ENCODE measurements around the gene PHACTR2.

DNA sequence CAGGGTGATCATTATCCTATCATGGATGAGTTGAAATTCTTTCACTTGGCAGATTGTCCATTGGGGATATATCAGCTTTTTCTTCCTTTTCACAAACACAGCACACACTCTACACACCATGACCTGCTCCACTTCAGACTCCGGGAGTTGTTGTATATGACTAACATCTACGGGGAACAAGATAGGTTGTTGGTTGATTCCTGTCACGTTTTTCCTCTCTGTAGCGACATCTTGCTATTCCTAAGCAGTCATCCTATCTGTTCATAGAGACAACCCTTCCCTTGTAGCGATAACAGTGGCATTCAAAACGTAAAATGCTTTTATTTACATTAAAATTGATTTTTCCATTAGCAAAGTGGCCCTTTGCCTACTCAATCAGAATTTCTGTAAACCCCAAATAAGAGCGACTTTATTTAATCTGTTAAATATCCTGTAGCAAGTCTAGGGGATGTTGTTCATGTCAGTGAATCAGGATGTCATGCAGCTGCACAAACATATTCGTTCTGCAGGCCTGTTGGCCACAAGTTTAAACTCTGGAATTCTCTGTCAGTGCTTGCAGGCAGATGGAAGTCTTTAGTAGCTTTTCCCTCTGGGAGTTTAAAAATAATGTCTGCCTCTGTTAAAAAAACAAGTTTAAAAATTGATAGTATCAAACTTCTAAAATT is 23.1 kb downstream of the PHACTR2 start:
- TF ChIP-seq, protein P1, sequence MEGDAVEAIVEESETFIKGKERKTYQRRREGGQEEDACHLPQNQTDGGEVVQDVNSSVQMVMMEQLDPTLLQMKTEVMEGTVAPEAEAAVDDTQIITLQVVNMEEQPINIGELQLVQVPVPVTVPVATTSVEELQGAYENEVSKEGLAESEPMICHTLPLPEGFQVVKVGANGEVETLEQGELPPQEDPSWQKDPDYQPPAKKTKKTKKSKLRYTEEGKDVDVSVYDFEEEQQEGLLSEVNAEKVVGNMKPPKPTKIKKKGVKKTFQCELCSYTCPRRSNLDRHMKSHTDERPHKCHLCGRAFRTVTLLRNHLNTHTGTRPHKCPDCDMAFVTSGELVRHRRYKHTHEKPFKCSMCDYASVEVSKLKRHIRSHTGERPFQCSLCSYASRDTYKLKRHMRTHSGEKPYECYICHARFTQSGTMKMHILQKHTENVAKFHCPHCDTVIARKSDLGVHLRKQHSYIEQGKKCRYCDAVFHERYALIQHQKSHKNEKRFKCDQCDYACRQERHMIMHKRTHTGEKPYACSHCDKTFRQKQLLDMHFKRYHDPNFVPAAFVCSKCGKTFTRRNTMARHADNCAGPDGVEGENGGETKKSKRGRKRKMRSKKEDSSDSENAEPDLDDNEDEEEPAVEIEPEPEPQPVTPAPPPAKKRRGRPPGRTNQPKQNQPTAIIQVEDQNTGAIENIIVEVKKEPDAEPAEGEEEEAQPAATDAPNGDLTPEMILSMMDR (IDR thresholded peaks at IDR 0.05) = no peak
- no peak for TF ChIP-seq POLR2A (IDR thresholded peaks at IDR 0.05)

Measured in heart left ventricle (tissue), 13 donors.